ENCODE results near the gene LY6G6F. TPM values are rescaled to one million over a fixed set of nuclear protein-coding genes. Genes with fewer than 3 reads are reported as not detected.

Gene LY6G6F
- polyA plus RNA-seq, 1 experiment, result not detected

DNA sequence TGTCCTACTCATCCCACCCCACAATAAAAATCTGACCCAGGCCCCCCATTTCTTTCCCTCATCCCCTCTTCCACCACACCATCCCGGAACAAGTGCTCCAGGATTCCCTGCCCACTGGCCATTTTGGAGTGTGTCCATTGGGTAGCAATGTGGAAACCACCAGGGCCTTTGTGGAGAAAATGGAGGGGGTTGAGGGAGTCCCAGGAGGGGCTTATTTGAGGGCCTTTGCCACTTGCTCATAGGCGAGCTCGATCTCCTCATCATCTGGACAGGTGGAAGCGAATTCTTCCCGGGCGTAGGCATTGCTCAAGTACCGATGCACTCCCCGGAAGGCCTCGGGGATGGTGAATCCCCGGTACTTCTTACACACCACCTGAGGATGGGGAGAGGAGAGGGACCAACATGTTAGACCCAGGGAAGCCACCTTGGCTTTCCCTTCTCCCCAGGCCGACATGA lies 24.0 kb downstream of the LY6G6F start:
- ChIA-PET CTCF (interaction anchor here (0.5 to 2.8 kb wide), 4 partner anchors 8 to 100 kb away, joined by 3 to 11 read pairs (median 6); partner anchors contain the start of gene MSH5), POLR2A (interaction anchor here (1.5 kb wide), 1 partner anchor 9 kb away, joined by 5 read pairs; the partner anchor contains the start of gene MSH5)
- DNase-seq (ENCODE audit: low read depth, low spot score), result no peak
- Histone ChIP-seq H3K9me3 (ENCODE audit: control insufficient read depth, insufficient read depth, low read length) (peaks cover 4% of the 10 kb centered on the region; the same call in 1 of the 2 replicates), H3K4me3 (ENCODE audit: low read depth, low read length) (no peak overlapping the region; the same call in 1 of the 2 replicates), H3K27me3 (ENCODE audit: control insufficient read depth, insufficient read depth, low read length) (no peaks in the 10 kb centered on the region), H3K27ac (ENCODE audit: low read depth, low read length) (peak overlapping the region; percentile 90)
- TF ChIP-seq, protein P1, sequence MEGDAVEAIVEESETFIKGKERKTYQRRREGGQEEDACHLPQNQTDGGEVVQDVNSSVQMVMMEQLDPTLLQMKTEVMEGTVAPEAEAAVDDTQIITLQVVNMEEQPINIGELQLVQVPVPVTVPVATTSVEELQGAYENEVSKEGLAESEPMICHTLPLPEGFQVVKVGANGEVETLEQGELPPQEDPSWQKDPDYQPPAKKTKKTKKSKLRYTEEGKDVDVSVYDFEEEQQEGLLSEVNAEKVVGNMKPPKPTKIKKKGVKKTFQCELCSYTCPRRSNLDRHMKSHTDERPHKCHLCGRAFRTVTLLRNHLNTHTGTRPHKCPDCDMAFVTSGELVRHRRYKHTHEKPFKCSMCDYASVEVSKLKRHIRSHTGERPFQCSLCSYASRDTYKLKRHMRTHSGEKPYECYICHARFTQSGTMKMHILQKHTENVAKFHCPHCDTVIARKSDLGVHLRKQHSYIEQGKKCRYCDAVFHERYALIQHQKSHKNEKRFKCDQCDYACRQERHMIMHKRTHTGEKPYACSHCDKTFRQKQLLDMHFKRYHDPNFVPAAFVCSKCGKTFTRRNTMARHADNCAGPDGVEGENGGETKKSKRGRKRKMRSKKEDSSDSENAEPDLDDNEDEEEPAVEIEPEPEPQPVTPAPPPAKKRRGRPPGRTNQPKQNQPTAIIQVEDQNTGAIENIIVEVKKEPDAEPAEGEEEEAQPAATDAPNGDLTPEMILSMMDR (IDR thresholded peaks at IDR 0.05; ENCODE audit: low read depth, low read length), result no peak

DNA sequence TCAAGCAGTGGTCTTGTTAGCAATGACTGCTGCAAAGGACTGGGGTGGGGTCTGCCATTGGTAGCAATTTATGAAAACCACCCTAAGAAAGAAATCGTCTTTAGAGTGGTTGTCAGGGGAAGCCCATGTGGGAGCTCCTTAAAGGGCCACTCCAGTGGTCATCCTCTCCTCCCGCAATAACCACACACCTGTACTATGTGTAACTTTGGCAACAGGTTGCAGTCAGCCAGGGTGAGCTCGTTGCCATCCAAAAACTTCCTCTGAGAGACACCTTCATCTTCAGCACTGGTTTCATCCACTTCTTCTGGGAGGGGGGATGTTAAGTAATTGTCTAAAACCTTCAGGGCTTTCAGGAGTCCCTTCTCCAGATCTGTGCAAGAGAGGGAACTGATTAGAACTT lies 25.4 kb downstream of the LY6G6F start:
- no peak overlapping the region for H3K4me3 ChIP-seq (ENCODE audit: low read depth, low read length)
- CTCF ChIA-PET, result interaction anchor here (1.2 to 1.3 kb wide), 2 partner anchors 37 to 59 kb away, joined by 4 to 6 read pairs; no protein-coding TSS in a partner anchor
- no peak for DNase-seq (ENCODE audit: low read depth, low spot score)
- no peaks in the 10 kb centered on the region for H3K27me3 ChIP-seq (ENCODE audit: control insufficient read depth, insufficient read depth, low read length)
- TF ChIP-seq, protein P1 (IDR thresholded peaks at IDR 0.05; ENCODE audit: low read depth, low read length), result no peak
- H3K27ac ChIP-seq (ENCODE audit: low read depth, low read length), result no peak overlapping the region
- POLR2A ChIA-PET, result no interaction called here
- peaks cover 4% of the 10 kb centered on the region; the same call in 1 of the 2 replicates for H3K9me3 ChIP-seq (ENCODE audit: control insufficient read depth, insufficient read depth, low read length)

DNA sequence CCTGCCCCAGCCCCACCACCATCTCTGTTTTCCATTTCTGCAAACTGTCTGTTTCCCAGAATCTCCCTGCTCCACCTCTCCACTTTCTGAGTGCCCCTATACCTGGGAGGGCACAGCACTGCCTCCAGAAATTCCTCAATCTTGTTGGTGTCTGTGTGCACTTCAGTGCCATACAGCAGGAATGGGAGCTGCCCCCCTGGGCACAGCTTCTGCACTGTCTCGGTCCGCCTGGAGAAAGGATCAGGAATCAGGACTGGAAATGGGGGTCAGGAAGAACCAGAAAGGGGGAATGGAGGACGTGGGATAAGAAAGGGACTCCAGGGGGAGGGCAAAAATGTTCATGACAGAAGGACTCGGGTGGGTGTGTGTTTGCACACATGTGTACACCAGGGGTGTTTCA lies 27.1 kb downstream of the LY6G6F start:
- Histone ChIP-seq H3K9me3 (ENCODE audit: control insufficient read depth, insufficient read depth, low read length) (peaks cover 4% of the 10 kb centered on the region; the same call in 1 of the 2 replicates), H3K4me3 (ENCODE audit: low read depth, low read length) (peak overlapping the region; percentile 96), H3K27ac (ENCODE audit: low read depth, low read length) (no peak overlapping the region), H3K27me3 (ENCODE audit: control insufficient read depth, insufficient read depth, low read length) (no peaks in the 10 kb centered on the region)
- TF ChIP-seq, protein P1 (IDR thresholded peaks at IDR 0.05; ENCODE audit: low read depth, low read length), result no peak
- POLR2A ChIA-PET, result no interaction called here
- CTCF ChIA-PET, result interaction anchor here (0.6 to 0.7 kb wide), 2 partner anchors 73 to 110 kb away, joined by 3 to 11 read pairs; partner anchors contain the start of gene LSM2
- no peak for DNase-seq (ENCODE audit: low read depth, low spot score)

DNA sequence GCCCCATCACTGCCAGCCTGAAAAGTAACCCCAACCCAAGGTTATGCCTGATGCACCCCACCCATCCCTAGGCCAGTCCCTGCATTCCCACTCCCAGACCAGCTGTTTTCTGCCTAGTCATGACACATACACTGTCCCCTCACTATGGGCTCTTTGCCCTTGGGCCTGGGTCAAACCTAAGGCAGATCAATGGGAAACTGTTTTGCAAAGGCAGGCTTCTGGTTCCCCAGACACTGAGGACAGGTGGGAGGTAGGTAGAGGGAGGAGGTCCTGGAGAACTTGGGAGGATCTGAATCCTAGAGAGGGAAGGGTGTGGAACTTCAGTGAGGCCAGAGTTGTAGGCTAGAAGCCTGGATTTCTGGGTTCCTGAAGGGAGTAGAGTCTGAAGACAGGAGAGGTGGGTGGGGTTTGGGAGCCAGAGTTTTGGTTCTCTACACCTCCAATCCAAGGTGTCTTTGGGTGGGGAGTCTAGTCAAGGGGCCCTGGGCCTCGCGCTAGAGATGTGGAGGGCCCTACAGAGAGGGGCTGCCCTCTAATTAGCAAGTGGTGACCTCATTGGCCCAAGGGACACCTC lies 27.7 kb downstream of the LY6G6F start:
- POLR2A ChIA-PET, result interaction anchor here (1.0 to 2.6 kb wide), 3 partner anchors 81 to 129 kb away, joined by 3 to 14 read pairs (median 4); partner anchors contain the start of genes HSPA1A, HSPA1B, HSPA1L and NEU1

More for the DNA sequence above, 27.7 kb downstream of the LY6G6F start:
- peaks cover 4% of the 10 kb centered on the region; the same call in 1 of the 2 replicates for H3K9me3 ChIP-seq (ENCODE audit: control insufficient read depth, insufficient read depth, low read length)
- CTCF ChIA-PET, result no interaction called here
- DNase-seq (ENCODE audit: low read depth, low spot score), result no peak
- H3K4me3 ChIP-seq (ENCODE audit: low read depth, low read length), result peak overlapping the region; percentile 96
- TF ChIP-seq, protein P1 (IDR thresholded peaks at IDR 0.05; ENCODE audit: low read depth, low read length), result no peak
- H3K27ac ChIP-seq (ENCODE audit: low read depth, low read length), result peak overlapping the region; percentile 52
- no peaks in the 10 kb centered on the region for H3K27me3 ChIP-seq (ENCODE audit: control insufficient read depth, insufficient read depth, low read length)
